Measurements from ENCODE around the gene KISS1.

DNA sequence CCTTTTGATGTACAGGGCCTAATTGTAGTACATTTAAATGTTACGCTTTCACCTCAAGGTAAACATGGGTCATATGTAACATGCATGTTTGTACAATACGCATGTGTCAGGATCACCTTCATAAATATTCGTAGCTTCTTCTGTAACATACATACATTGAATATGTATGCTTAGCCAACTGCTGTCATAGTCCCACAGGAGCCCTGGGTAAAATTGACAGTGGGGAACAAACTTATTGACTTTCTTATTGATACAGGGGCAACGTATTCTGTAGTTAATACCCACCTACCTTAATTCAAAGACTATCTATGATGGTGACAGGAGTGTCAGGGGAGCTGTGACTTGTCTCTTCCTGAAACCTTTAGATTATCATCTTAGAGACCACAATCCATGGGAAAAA is 26.4 kb downstream of the KISS1 start:
- TF ChIP-seq, protein P1, sequence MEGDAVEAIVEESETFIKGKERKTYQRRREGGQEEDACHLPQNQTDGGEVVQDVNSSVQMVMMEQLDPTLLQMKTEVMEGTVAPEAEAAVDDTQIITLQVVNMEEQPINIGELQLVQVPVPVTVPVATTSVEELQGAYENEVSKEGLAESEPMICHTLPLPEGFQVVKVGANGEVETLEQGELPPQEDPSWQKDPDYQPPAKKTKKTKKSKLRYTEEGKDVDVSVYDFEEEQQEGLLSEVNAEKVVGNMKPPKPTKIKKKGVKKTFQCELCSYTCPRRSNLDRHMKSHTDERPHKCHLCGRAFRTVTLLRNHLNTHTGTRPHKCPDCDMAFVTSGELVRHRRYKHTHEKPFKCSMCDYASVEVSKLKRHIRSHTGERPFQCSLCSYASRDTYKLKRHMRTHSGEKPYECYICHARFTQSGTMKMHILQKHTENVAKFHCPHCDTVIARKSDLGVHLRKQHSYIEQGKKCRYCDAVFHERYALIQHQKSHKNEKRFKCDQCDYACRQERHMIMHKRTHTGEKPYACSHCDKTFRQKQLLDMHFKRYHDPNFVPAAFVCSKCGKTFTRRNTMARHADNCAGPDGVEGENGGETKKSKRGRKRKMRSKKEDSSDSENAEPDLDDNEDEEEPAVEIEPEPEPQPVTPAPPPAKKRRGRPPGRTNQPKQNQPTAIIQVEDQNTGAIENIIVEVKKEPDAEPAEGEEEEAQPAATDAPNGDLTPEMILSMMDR (IDR thresholded peaks at IDR 0.05; ENCODE audit: low read length) = no peak
- no peak for TF ChIP-seq EZH2 (IDR thresholded peaks at IDR 0.05; ENCODE audit: borderline replicate concordance, low read length)

Data from OCI-LY1 (cell line).